HG02759 (cell line): ENCODE data around the gene C2CD5.
A peak's percentile ranks its signal among the peaks of the same experiment; 100 is the strongest.
"Not testable (repeated sequence)": the region's sequence is repeated elsewhere in the genome, so short reads cannot be mapped to it uniquely, and the experiment has no call there.

ENCODE experiments used
- ATAC-seq: cut with Tn5 transposase; IDR thresholded peaks from one replicate; pipeline ENCODE4 v1.9.1; 2021; ENCODE audit warnings: mild to moderate bottlenecking, moderate library complexity; ENCODE audit not compliant: unreplicated experiment

C2CD5 gene

GRCh38 chr12:22480016-22480415 lies 64.3 kb downstream of the C2CD5 start:
- no peak for ATAC-seq

DNA sequence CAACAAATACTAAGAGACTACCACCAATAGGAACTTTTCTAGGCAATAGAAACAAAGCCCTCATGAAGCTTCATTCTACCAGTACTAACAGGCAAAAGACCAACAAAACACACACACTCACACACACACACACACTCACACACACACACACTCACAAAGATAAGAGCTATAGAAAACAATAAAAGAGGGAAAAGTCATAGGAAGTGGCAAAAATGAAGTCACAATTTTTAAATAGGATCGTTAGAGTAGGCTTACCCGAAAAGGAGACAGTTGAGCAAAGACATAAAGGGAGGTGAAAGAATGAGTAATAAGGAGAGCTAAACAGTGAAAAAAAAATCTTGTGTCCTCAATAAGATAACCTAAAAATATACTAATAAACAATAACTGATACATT lies 66.5 kb downstream of the C2CD5 start:
- ATAC-seq: peak; percentile 41

DNA sequence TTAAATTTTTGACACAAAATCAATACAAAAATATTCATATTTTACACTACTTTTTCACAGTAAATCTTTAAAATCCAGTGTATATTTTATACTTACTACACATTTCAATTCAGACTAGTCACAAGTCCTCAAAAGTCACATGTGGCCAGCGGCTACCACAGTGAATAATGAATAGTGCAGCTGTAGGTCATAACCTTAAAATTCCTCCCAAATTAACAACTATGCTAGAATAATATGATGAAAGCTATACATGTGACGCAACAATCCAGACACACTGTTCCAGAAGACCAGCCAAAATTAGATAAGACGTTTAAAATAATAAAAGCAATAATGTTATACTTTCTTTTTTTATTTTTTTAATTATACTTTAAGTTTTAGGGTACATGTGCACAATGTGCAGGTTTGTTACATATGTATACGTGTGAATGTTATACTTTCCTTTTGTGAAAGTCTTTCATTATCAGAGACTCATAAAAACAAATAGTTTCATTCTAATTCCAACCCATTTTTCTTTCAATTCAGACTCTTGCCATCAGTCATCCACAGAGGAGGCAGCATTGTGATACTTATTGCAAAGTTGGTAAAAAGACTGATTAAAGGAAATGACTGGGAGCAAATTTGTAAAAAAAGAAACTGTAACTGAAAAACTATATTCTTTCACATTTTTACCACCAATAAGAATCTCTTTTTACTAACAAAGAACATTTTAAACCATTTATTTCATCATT lies 67.0 kb downstream of the C2CD5 start:
- no peak for ATAC-seq

DNA sequence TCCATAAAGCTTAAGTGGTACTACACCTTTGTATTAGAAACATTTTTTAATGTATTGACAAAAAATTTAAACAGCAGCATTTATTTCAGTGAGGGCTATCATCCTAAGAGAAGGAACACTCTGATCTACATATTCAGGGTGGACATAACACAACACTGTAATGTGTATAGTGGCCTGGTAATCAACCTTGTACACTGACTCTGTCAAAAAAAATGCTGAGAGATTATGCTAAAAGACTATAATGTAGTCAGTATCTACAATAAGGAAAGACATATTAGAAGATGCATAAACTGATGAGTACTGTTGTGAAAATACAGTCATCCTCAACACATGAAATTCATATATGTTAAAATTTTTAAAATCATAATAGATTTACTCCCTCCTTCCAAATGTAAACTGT lies 68.2 kb downstream of the C2CD5 start:
- ATAC-seq: no peak

DNA sequence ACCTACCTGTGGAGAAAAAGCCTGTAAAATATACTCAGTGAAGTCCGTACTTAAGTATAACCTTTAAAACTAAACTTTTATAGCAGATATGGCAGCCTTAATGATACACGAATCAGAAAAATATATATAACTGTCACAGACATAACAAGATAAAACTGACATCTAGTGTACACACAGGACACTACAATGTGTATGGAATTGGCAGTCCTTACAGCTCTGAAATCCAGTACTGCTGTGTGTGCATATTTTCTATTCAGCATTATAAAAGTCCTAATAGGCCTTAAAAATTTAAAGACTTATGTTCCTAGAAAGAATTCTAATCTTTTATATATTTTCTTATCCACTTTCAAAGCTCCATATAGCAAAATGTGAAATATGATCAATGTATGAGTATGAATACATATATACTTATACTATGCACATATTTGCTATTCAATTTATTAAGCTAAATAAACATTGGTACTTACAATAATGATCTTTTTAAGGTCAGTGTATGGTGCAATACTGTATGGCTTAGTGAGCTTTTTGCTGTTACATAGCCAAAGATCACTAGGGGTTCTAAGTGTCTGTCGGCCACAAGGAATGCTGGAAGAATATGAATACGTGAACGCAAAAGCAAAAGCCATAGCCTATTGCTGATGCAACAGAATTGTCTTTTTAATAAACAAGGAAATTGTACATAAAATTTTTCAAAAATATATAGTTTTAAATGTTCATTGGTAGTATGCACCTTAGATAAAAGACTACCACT lies 69.2 kb downstream of the C2CD5 start:
- no peak for ATAC-seq

GRCh38 chr12:22473212-22473611 lies 71.1 kb downstream of the C2CD5 start:
- ATAC-seq: peak; percentile 65

- no peak for ATAC-seq
Observed at GRCh38 chr12:22467190-22467589, 77.2 kb downstream of the C2CD5 start.

GRCh38 chr12:22463306-22463705 lies 81.0 kb downstream of the C2CD5 start:
- no peak for ATAC-seq

DNA sequence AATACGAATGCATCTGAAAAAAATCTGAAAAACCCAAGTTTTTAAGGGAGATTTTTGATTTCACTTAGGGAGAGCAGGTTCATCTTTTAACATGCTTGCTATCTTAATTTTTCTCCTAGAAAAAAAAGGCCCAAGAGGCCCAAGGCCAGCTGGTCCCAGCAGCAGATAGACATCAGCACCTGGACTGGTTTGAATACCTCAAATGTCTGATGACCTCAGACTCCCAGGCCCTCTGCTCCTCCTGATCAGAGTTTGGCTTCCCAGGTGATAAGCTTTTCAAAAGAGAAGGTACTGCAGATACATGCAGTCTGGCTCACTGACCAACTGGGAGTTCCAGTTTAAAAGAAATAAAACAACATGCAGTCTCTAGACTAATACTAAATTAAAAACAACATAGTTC lies 82.6 kb downstream of the C2CD5 start:
- ATAC-seq: no peak

DNA sequence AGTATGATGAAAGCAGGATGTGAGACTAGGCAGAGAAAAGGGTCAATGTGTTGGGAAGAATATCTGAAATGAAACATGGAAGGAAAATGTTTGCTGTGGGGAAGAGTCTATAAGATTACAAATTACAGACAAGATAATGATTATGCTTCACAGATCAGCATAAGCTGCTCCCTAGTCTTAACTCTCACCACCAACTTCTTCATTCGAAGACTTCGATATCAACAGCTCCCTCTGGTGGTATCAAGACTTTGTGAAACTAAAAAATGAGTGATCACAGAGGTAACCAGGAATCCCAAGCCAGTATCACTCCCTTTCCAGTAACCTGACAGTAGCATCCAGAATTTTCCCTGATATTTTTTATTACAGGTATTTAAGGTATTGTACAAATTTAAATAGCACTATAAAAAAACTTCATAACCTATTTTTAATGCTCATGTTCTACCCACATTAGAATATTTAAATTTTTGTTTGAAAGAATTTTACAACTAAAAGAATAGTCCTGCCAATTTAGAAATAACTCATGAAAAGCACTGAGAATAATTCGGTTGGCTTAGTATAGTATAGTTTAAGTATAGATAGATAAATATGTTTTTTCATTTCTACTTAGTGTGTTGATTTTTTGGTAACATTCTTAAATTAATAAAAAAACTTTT lies 84.4 kb downstream of the C2CD5 start:
- ATAC-seq: peak; percentile 65

- ATAC-seq: no peak
Observed at GRCh38 chr12:22458298-22458937, 85.9 kb downstream of the C2CD5 start.

GRCh38 chr12:22457085-22457484 lies 87.3 kb downstream of the C2CD5 start:
- no peak for ATAC-seq

DNA sequence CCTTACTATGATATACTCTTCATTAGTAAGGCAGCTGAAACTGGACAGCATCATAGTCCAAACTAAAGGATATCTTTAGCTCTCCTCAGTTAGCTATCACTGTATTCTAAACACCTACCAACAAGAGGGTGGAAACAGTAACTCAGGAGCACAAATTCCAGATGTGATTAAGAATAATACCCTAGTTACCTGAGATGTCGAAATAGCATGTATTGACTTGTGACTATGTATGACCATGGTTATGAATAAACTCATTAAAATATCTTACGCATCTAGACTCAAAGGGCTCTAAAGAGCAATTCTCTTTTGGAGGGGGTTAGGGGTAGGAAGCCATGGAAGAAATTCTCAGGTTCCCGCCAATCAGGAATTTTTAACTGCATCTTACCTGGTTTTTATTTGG lies 90.8 kb downstream of the C2CD5 start:
- ATAC-seq: no peak

DNA sequence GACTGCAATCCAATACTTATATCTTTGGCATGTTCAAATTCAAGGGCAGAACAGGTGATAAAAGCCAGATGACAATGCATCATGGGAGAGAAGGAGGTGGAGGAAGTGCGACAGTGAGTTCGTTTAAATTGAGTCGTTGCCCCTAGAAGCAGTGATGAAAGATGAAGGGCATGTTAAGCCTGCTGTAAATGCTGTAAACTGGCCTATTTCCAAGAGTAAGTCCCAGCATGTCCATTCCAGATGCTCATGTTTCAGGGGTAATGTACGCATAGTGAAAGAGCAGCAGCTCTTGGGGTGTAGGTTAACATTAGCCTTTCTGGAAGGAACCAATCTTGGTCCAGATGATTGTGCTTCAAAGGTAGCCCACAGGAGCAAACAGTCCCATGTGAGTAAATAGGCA lies 97.1 kb downstream of the C2CD5 start:
- ATAC-seq: no peak

DNA sequence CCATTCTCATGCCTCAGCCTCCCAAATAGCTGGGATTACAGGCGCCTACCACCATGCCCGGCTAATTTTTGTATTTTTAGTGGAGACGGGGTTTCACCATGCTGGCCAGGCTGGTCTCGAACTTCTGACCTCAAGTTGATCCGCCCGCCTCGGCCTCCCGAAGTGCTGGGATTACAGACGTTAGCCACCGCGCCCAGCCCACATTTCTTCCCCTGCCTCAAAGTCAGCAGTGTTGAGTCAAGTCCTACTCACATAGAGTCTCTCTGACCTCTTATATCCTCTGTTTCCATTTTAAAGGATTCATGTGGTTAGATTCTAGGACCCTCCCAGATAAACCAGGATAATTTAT lies 100.1 kb downstream of the C2CD5 start:
- not testable (repeated sequence) for ATAC-seq

- peak; percentile 100 for ATAC-seq
Observed at GRCh38 chr12:22443379-22444316, 100.7 kb downstream of the C2CD5 start.

GRCh38 chr12:22437031-22437806 lies 107.1 kb downstream of the C2CD5 start:
- no peak for ATAC-seq

- ATAC-seq: no peak
Observed at GRCh38 chr12:22435583-22435982, 108.8 kb downstream of the C2CD5 start.

- ATAC-seq: no peak
Observed at GRCh38 chr12:22431693-22432251, 112.6 kb downstream of the C2CD5 start.
